ENCODE measurements around the gene SUPT3H. TPM values are rescaled to one million over a fixed set of nuclear protein-coding genes. Genes with fewer than 3 reads are reported as not detected.

Gene SUPT3H
- polyA plus RNA-seq, 5 donors = 24.5 to 29.5 (median 26.6) TPM

DNA sequence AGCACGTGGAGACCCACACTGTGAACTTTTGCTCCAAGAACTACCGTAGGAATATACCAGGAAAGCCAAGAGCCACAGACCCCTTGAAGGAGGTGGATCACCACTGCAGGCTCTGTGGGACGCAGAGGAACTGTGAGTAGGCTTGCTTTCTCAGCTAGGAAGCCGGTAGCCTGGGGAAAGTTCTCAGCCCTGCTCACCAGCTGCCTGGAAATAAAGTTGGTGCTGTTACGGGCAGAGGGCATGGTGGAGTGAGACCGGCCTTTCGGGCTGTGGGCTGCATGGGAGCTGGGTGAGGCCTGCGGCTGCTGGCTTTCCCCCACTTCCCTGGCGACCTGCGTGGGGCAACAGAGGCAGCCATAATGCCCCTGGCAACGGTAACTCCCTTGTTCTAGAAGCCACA, 422.6 kb downstream of the SUPT3H start:
- no peak for DNase-seq

DNA sequence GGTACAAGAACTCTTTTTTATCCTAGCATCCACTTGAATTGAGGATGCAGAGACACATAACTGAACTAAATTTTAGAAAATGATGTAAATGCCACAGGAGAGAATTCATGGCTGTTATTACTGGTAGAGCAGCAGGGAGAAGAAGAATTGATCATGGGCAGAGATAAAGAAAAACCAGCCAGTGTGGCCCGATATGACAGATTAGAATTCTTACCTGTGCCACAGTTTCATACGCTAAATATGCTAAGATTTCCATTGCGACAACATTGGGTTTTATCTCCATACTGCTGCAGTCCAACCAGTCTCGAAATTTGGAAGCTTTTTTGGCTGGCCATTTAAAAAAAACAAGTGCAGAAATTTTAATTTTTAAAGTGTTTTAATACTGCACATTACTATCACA, 423.5 kb downstream of the SUPT3H start:
- no peak for DNase-seq

DNA sequence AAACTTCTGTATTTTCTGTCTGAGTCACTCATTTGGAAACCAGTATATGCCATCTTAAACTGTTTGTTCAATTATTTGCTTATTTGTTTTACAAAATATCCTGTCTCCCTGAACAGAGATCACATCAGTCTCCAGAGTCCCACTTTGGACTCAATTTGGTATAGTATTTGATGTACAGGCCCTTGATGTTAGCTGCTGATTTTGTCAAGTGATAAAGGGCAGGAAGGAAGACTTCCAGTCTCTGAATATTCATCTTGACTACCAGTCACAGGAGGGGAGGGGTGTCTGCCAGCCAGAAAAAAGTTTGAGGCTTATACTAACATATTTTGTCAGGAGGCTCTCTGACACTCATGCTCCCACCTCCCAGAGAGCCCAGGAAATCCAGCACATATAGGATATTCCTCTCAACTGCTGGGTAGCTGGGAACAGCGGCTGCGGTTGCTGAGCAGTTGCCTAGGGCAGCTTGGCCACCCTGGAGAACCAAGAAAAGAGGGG, 426.4 kb downstream of the SUPT3H start:
- no peak for DNase-seq

- DNase-seq = no peak
Measured at GRCh38 chr6:44949596-44950201, 428.0 kb downstream of the SUPT3H start.

GRCh38 chr6:44943541-44943940, 434.2 kb downstream of the SUPT3H start:
- no peak for DNase-seq

- no peak for DNase-seq
Measured at GRCh38 chr6:44942798-44943197, 434.9 kb downstream of the SUPT3H start.

DNA sequence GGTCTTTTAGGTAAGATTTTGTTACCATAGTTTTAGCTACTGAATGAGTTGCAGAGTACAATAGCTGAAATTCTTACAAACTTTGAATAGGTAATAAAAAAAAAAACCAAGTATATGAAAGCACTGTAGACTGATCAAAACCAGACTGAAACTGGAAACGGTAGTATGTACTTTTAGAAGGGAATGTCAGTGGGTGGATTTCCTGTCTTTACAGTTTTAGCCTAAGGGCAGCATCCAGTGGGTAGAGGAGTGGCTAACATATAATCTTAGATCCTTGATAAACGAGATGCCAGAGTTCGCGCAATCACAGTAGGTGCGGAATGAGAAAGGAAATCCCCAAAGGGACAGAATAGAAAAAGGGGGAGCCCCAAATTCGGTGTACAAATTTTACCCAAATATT, 435.5 kb downstream of the SUPT3H start:
- no peak for DNase-seq

- no peak for DNase-seq
Measured at GRCh38 chr6:44940367-44940766, 437.4 kb downstream of the SUPT3H start.

- DNase-seq = no peak
Measured at GRCh38 chr6:44935693-44936300, 441.9 kb downstream of the SUPT3H start.

DNA sequence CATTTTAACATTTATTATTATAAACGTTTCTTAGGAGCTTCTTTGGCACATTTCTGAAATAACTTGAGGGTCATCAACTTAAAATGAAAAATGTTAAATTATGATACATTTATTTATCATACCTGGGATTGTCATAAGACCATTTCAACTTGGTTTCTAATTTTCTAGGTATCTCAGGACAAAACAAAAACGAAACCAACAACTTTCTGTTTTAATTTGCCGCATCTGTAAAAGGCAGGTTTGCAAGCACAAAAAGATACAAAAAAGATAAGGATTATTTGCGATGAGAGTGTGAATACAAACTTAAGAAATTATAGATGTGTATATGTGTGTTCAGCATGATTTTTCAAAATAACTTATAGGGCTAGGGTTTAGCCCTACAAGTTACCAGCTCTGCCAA, 444.6 kb downstream of the SUPT3H start:
- DNase-seq = no peak

- no peak for DNase-seq
Measured at GRCh38 chr6:44932651-44933091, 445.1 kb downstream of the SUPT3H start.

- DNase-seq = no peak
Measured at GRCh38 chr6:44931385-44931784, 446.3 kb downstream of the SUPT3H start.

GRCh38 chr6:44926556-44926955, 451.2 kb downstream of the SUPT3H start:
- no peak for DNase-seq

- peak in 1 of 2 donors; percentile 14 for DNase-seq
Measured at GRCh38 chr6:44925100-44925739, 452.5 kb downstream of the SUPT3H start.

GRCh38 chr6:44923444-44923843, 454.3 kb downstream of the SUPT3H start:
- DNase-seq = no peak

GRCh38 chr6:44921798-44922197, 455.9 kb downstream of the SUPT3H start:
- no peak for DNase-seq

DNA sequence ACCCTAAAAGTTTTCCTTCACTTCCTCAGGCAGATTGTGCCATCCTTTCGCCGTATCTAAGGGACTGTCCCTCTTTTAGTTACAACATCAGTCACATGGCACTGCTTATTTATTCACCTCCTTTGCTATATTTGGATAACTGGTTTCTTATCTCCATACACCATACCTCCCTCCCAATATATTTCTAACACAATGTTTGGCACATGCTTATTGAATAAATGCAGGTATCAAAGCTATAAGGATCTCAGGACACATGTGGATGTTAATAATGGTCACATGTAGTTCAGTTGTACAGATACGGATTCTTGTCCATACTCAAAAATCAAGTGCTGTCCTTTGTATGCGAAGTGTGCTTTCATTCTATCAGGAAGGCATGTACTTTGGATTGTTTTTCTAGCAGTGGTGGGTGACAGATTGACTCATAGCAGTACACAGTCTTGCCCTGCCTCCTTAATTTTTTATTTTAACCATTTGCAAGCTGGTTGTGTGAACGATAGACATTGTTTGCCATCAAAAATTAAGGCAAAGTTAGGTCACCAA, 456.7 kb downstream of the SUPT3H start:
- no peak for DNase-seq

- no peak for DNase-seq
Measured at GRCh38 chr6:44918671-44919296, 458.9 kb downstream of the SUPT3H start.

GRCh38 chr6:44917430-44917829, 460.3 kb downstream of the SUPT3H start:
- no peak for DNase-seq

DNA sequence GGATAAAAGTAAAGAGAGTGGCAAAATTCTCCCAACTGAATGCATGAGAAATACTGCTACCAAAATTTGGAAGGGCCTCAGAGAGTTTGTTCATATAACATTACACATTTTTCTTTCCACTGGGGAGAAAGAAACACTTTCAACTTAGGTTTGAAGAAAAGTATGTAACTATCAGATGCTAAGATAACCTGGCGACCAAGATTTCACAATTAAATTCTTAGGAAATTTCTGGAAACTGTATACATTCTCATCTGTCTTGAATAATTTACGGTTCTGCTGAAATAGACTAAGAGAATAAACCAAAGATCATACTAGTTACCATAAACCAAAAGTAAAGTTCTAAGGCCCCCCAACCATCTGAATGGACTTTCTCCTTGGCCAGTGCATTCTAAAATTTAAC, 462.6 kb downstream of the SUPT3H start:
- DNase-seq = no peak

- DNase-seq = no peak
Measured at GRCh38 chr6:44914141-44914540, 463.6 kb downstream of the SUPT3H start.

DNA sequence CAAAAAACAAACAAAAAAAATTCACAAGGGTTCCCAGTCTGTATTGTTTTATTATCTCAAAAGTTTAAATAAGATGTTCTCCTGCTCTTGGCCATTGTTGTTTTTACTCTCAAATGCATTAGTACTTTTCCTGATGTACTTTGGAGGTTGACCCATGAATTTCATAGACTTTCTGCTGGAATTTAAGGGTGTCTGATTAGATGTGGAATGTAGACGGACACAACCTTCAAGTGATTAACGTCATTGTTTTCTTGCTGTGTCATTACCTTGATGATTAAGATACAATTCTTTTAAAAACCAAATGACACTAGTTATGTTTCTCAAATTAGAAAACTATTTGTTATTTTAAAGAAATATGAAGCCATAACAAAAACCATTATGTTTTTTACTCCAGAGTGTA, 471.0 kb downstream of the SUPT3H start:
- no peak for DNase-seq

Data from right lung (tissue), 5 donors.